K562 (cell line): ENCODE data around the gene NEU3. TPM values are rescaled to one million over a fixed set of nuclear protein-coding genes. Genes with fewer than 3 reads are reported as not detected.

ENCODE experiments used
- DDX20 ChIP-seq: fragments of 450-650 bp; IDR thresholded peaks from 2 replicates; pipeline ENCODE4 v1.6.1; 2016; ENCODE audit warnings: missing genetic modification characterization, low read depth, mild to moderate bottlenecking, missing compliant biosample characterization, moderate library complexity
- MCM3 ChIP-seq: fragments of 450-650 bp; IDR thresholded peaks from 2 replicates; pipeline ENCODE4 v1.6.1; 2016
- ZC3H4 ChIP-seq: sonication (generic); formaldehyde crosslinking; IDR thresholded peaks from 2 replicates; pipeline ENCODE4 v1.9.0; 2021; ENCODE audit warnings: missing genetic modification reagents, borderline replicate concordance
- ZNF253 ChIP-seq: fragments of 250-450 bp; sonication (Bioruptor Pico); conservative IDR thresholded peaks from 2 replicates; pipeline ENCODE4 v1.6.1; 2021; ENCODE audit warnings: mild to moderate bottlenecking
- polyA plus RNA-seq, 8 experiments: library from polyadenylated mRNA; depleted of rRNA in 4 of 8; stranded (reverse) in 5 of 8; unstranded in 3 of 8; fragments of >200 nt; fragmentation: Nextera tagmentation in 2 of 8; fragmentation: Illumina TruSeq in 1 of 8; extraction: Ambion mirVana in 2 of 8; extraction: Trizol in 1 of 8; gene quantifications; 2 replicates each; pipeline versions ENCODE4 v1.2.1 to v1.2.3, GENCODE V29; 2011 to 2014; ENCODE audit warnings: inconsistent platforms in 1 of 8, missing spikeins in 1 of 8
- total RNA-seq, 7 experiments: library from RNA; depleted of rRNA in 6 of 7; stranded (reverse); fragments of >200 nt in 6 of 7; fragmentation: Illumina TruSeq in 2 of 7; extraction: Trizol in 2 of 7; gene quantifications; 2 replicates each; pipeline versions ENCODE4 v1.2.1 to v1.2.3, GENCODE V29; 2011 to 2021; ENCODE audit warnings: low replicate concordance in 1 of 7
- TF ChIP-seq, protein P1 (sequence below): sonication (generic); formaldehyde crosslinking; IDR thresholded peaks from 2 replicates; pipeline ENCODE4 v1.8.1; 2023; ENCODE audit warnings: mild to moderate bottlenecking, missing genetic modification reagents
- TF ChIP-seq, protein P2 (sequence below), 2 experiments: fragments of 450-650 bp in 1 of 2; sonication (generic) in 1 of 2; formaldehyde crosslinking in 1 of 2; IDR thresholded peaks; 2 replicates each; pipeline versions ENCODE4 v1.7.1 to v1.9.0; 2016 to 2022; ENCODE audit warnings: inconsistent platforms in 1 of 2, mild to moderate bottlenecking in 1 of 2, missing genetic modification reagents in 1 of 2
- TF ChIP-seq, protein P3 (sequence below): sonication (generic); formaldehyde crosslinking; IDR thresholded peaks from 2 replicates; pipeline ENCODE4 v1.8.0; 2022; ENCODE audit warnings: missing genetic modification reagents, mild to moderate bottlenecking, moderate library complexity, borderline replicate concordance
- TF ChIP-seq, protein P4 (sequence below): fragments of 450-650 bp; IDR thresholded peaks from 2 replicates; pipeline ENCODE4 v1.6.1; 2018; ENCODE audit not compliant: partially characterized antibody

NEU3 gene
- total and polyA plus RNA-seq, 9 of the 15 experiments (the other 6 are each of a cell fraction or from before 2014, with no cell fraction given) = 6.2 to 41.3 (median 31.1) TPM

DNA sequence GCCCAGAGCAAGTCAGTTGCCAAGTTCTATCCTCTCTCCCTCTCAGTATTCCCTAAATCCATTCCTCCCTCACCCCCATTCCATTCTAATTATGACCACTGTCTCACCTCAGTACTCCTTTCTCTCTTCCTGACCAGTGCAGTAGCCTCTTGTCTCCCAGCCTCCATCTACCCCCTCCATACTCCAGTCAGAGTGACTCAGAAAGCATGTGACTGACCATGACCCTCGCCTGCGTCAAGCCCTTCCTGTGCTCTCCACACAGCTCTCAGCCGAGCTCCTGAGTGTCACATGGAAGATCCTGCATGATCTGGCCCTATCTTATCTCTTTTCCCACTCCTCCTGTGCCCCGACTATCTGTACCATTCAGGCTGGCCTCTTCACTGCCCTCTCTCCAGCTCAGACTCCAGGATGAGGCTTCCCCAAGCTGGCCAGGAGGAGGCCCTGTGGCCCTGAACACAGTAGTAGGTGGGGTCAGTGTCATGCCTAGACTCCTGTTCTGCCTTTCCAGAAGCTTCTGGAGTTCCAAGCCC, 42.6 kb downstream of the NEU3 start (continued):
- TF ChIP-seq, protein P1, sequence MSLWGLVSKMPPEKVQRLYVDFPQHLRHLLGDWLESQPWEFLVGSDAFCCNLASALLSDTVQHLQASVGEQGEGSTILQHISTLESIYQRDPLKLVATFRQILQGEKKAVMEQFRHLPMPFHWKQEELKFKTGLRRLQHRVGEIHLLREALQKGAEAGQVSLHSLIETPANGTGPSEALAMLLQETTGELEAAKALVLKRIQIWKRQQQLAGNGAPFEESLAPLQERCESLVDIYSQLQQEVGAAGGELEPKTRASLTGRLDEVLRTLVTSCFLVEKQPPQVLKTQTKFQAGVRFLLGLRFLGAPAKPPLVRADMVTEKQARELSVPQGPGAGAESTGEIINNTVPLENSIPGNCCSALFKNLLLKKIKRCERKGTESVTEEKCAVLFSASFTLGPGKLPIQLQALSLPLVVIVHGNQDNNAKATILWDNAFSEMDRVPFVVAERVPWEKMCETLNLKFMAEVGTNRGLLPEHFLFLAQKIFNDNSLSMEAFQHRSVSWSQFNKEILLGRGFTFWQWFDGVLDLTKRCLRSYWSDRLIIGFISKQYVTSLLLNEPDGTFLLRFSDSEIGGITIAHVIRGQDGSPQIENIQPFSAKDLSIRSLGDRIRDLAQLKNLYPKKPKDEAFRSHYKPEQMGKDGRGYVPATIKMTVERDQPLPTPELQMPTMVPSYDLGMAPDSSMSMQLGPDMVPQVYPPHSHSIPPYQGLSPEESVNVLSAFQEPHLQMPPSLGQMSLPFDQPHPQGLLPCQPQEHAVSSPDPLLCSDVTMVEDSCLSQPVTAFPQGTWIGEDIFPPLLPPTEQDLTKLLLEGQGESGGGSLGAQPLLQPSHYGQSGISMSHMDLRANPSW (CRISPR knock-in tag) = no peak
- TF ChIP-seq, protein P2, sequence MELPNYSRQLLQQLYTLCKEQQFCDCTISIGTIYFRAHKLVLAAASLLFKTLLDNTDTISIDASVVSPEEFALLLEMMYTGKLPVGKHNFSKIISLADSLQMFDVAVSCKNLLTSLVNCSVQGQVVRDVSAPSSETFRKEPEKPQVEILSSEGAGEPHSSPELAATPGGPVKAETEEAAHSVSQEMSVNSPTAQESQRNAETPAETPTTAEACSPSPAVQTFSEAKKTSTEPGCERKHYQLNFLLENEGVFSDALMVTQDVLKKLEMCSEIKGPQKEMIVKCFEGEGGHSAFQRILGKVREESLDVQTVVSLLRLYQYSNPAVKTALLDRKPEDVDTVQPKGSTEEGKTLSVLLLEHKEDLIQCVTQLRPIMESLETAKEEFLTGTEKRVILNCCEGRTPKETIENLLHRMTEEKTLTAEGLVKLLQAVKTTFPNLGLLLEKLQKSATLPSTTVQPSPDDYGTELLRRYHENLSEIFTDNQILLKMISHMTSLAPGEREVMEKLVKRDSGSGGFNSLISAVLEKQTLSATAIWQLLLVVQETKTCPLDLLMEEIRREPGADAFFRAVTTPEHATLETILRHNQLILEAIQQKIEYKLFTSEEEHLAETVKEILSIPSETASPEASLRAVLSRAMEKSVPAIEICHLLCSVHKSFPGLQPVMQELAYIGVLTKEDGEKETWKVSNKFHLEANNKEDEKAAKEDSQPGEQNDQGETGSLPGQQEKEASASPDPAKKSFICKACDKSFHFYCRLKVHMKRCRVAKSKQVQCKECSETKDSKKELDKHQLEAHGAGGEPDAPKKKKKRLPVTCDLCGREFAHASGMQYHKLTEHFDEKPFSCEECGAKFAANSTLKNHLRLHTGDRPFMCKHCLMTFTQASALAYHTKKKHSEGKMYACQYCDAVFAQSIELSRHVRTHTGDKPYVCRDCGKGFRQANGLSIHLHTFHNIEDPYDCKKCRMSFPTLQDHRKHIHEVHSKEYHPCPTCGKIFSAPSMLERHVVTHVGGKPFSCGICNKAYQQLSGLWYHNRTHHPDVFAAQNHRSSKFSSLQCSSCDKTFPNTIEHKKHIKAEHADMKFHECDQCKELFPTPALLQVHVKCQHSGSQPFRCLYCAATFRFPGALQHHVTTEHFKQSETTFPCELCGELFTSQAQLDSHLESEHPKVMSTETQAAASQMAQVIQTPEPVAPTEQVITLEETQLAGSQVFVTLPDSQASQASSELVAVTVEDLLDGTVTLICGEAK (IDR thresholded peaks at IDR 0.05) = no peak
- TF ChIP-seq, protein P2 (CRISPR knock-in tag; IDR thresholded peaks at IDR 0.05) = no peak
- TF ChIP-seq ZC3H4 (CRISPR knock-in tag) (no peak), MCM3 (no peak), DDX20 (no peak), ZNF253 (no peak)
- TF ChIP-seq, protein P3, sequence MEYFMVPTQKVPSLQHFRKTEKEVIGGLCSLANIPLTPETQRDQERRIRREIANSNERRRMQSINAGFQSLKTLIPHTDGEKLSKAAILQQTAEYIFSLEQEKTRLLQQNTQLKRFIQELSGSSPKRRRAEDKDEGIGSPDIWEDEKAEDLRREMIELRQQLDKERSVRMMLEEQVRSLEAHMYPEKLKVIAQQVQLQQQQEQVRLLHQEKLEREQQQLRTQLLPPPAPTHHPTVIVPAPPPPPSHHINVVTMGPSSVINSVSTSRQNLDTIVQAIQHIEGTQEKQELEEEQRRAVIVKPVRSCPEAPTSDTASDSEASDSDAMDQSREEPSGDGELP = peak; percentile 90
- TF ChIP-seq, protein P4, sequence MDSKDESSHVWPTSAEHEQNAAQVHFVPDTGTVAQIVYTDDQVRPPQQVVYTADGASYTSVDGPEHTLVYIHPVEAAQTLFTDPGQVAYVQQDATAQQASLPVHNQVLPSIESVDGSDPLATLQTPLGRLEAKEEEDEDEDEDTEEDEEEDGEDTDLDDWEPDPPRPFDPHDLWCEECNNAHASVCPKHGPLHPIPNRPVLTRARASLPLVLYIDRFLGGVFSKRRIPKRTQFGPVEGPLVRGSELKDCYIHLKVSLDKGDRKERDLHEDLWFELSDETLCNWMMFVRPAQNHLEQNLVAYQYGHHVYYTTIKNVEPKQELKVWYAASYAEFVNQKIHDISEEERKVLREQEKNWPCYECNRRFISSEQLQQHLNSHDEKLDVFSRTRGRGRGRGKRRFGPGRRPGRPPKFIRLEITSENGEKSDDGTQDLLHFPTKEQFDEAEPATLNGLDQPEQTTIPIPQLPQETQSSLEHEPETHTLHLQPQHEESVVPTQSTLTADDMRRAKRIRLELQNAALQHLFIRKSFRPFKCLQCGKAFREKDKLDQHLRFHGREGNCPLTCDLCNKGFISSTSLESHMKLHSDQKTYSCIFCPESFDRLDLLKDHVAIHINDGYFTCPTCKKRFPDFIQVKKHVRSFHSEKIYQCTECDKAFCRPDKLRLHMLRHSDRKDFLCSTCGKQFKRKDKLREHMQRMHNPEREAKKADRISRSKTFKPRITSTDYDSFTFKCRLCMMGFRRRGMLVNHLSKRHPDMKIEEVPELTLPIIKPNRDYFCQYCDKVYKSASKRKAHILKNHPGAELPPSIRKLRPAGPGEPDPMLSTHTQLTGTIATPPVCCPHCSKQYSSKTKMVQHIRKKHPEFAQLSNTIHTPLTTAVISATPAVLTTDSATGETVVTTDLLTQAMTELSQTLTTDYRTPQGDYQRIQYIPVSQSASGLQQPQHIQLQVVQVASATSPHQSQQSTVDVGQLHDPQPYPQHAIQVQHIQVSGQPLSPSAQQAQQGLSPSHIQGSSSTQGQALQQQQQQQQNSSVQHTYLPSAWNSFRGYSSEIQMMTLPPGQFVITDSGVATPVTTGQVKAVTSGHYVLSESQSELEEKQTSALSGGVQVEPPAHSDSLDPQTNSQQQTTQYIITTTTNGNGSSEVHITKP = no peak
